ENCODE data around the gene TRAF2.

TRAF2 gene

DNA sequence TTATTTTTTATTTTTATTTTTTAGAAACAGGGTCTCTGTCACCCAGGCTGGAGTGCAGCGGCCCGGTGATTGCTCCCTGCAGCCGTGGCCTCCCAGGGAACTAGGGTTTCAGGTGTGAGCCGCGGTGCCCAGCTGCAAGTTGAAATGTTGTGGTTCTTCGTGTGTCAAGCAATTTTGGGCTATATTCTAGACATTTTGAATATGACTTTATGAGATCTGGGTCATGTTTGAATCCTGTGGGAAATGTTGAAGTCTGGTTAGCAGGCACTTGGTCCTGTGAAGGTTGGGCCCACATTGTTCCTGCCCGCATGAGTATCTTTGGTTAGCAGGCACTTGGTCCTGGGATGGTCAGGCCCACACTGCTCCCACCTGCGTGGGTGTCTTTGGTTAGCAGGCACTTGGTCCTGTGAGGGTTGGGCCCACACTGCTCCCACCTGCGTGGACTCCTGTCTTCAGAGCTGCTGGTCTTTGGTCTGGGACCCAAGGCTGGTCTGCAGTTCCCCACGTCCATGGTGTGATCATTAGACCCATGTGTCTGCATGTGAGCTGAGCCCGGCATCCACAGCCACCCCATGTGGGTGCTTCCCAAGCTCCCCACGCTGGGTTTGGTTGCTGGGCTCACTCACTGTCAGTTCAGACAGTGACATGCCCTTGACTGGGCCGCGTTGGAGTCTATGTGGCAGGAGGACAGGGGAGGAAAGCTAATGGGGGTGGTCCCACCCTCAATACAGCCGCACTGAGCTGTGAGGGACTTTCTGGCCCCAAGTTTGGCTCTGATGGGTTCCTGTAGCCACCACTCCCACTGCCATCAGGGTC lies 51.1 kb downstream of the TRAF2 start:
- no peak for DNase-seq (ENCODE audit: low read depth)

DNA sequence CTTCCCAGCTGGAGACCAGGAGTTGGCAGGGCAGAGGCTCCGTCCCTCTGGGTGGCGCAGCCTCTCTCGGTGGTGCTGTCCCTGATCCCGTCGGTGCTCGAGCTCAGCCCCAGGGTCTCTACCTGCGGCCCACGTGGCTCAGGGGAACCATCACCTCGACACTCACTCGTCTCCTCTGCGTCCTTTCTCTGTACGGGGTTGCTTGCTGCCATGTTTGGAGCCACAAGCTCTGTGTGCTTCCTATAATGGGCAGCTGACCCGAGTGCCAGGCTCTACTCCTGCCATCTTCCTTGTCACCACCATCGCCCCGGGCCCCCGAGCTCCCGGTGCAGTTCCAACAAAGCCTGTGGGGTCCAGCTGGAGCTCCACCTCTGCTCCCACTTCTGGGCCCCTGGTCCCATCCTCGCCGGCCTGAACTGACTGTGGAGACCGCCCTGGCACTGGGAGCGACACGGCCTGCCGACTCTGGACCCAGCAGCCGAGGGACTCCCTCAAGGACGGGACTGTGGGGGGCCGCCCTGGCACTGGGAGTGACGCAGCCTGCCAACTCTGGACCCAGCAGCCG lies 53.2 kb downstream of the TRAF2 start:
- no peak for DNase-seq (ENCODE audit: low read depth)

DNA sequence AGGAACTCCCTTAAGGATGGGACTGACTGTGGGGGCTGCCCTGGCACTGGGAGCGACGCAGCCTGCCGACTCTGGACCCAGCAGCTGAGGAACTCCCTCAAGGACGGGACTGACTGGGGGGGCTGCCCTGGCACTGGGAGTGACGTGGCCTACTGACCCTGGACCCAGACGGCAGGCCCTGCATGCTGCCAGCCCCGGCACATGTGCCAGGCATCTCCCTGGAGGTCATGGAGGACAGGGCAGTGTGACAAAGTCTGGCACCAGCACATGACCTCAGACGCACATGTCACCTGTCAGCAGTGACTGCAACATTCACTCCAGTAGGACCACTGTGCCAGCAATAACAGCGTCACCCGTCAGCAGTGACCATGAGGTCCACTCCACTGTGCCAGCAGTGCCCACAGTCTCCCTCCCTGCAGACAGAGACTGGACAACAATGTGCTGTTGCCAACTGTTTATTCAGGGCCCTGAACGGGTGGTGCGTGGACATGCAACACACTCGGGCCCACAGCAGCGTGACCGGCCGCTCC lies 53.7 kb downstream of the TRAF2 start:
- DNase-seq (ENCODE audit: low read depth), result no peak

DNA sequence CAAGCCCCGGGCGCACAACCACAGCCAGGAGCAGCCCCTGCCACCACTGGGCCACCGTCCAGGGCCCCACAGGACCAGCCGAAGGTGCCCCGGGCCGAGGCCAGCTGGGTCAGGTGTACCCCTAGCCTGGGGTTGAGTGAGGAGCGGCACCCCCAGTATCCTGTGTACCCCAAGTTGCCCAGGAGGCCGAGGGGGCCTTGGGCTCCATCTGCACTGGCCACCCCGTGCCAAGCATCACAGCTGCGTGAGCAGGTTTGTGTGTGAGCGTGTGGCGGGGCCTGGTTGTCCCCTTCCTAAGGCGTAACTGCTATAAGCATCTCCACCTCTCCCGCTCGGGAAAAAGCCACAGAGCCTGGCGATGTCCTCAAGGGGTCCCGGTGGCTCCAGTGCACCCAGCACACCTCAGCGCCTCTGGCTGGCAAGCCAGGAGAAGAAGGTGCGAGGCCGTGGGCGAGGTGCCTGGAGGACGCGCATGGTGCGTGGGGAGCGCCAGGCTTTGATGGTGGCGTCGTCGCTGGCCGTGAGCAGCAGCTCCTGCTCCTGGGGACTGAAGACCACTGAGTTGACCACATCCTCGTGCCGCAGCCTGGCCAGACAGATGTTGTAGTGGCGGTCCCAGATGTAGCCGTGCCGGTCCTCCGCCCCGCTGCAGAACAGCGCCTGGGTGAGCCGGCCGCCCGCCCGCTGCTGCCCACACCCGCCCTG lies 54.4 kb downstream of the TRAF2 start:
- DNase-seq (ENCODE audit: low read depth), result no peak

DNA sequence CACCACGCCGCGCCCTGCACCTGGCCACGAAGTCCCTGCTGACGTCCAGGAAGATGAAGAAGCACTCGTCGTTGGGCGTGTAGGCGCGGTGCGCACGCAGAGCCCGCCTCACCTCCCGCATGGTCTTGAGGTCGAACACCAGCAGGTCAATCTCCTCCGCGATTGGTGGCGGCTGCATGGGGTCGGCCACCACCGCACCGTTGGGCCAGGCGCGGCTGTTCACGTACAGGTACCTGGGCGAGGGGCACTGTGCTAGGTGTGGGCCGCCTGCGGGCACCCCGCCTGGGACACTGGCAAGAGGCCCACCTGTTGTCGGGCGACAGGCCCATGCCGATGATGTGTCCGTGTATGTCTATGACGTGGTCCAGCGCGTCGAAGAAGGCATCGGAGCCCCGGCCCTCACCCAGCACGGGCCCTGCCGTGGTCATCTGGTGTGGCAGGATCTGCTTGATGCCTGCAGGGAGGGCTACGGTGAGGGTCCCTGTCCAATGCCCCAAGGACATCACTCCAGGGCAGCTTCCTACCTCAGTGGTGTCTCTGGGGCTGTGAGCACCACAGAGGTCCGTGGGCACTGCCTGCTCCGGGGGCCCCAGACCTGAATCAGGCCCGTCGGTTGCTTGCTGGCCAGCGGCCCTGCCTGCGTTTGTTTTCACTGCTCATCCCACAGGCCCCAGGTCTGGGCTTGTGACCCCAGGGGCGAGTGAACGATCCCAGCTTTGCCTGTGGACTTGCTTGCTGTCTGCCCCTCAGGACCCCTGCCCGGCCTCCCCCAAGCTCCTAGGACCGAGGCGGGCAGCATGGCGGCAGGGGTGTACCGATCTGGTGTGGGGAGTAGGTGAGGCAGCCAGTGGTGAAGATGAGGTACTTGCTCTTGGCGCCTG lies 55.2 kb downstream of the TRAF2 start:
- DNase-seq (ENCODE audit: low read depth), result no peak

DNA sequence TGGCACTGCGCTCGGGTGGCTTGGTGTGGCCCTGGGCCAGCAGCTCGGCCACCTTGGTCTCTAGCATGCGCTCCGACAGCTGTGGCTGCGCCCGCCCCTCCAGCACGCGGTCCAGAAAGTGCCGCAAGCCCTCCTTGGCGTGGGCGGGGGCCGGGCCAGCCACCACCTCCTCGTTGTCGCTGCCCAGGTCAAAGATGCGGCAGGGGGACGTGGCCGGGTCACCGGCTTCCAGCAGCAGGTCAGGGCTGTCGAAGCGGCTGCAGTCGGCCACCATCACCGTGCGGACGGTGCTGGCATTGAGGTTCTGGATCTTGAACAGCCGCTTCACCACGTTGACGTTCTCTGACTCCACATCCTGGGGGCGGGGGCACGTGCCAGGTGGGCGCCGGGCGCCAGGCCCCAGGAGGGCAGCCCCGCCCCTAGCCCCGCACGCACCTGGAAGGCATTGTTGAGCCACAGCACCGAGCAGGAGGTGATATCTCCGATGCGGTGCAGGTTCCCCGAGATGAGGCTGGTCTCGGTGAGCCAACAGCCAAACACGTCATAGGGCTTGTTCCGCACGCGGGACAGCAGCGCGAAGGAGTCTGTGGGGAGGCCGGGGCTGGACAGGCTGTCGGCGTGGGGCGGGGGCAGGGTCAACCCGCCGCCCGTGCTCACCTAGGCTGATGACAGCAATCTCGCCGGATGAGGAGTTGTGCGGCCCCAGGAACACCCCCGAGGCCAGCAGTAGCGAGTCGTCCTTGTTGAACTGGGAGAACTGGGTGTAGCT lies 56.0 kb downstream of the TRAF2 start:
- no peak for DNase-seq (ENCODE audit: low read depth)

DNA sequence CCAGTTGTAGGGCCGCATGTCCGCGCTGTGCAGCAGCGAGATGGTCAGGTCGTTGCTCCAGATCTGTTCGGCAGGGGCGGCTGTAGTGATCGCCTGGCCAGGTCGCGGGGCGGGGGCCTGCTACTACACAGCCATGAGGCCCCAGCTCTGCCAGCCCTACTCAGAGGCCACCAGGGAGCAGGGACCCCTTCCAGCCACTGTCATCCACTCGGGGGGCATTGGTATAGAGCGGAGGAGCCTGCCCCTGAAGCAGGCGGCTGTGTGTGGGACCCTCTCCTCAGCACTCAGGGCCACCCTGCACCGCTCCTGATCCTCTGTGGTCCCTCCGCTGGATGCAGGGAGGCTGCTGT lies 56.5 kb downstream of the TRAF2 start:
- DNase-seq (ENCODE audit: low read depth), result no peak

DNA sequence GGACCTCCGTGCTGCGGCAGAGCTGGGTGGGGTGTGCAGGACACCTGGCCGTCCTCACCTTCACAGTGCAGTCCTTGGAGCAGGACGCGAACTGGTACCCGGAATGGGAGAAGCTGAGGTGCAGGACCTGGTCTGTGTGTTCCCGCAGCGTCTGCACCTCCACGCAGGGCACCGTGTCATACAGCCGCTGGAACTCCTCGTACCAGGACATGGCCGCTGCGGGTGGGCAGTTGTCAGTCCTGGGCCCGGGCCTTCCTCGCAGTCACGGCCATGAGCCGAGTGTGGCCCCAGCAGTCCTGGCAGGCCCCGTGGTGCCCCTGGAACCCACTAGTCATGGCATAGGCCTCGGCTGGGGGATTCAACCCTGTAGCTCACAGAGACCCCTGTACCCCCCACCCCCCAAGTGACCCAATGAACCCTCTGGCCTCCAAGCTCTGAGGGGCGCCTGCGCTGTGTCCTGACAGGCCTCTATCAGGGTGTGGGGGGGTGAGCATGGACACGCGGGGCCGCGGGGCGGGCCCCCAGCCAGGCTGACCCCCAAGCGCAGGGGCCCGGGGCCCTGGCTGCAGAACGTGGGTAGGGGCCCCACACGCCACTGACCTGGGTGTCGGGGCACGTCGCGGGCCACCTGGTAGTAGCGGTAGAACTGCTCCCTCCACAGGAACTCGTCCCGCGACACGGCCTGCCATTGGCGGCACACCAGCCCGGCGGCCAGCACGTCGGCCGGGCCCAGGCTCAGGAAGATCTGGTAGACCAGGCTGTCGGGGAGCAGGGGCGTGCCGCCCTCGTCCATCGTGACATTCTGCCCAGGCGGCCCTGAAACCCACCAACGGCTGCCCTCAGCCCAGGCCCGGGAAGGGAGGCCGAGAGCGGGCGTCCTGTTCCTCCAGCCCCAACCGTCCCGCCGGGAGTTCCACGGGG lies 57.2 kb downstream of the TRAF2 start:
- no peak for DNase-seq (ENCODE audit: low read depth)

DNA sequence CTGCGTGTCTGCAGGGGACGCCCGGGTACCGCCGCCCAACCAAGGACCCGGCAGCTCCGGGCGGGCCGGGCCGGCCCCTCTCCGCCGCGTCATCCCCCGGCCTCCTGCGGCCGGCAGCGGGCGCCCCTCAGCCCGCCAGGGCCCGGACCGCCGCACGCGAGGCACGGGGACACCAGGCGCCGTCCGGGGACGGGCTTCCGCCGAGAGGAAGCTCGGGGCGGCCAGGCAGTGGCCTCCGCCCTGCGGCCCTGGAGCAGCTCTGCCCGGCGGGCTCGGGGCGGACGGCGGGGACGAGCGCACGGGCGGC lies 57.8 kb downstream of the TRAF2 start:
- no peak for DNase-seq (ENCODE audit: low read depth)

DNA sequence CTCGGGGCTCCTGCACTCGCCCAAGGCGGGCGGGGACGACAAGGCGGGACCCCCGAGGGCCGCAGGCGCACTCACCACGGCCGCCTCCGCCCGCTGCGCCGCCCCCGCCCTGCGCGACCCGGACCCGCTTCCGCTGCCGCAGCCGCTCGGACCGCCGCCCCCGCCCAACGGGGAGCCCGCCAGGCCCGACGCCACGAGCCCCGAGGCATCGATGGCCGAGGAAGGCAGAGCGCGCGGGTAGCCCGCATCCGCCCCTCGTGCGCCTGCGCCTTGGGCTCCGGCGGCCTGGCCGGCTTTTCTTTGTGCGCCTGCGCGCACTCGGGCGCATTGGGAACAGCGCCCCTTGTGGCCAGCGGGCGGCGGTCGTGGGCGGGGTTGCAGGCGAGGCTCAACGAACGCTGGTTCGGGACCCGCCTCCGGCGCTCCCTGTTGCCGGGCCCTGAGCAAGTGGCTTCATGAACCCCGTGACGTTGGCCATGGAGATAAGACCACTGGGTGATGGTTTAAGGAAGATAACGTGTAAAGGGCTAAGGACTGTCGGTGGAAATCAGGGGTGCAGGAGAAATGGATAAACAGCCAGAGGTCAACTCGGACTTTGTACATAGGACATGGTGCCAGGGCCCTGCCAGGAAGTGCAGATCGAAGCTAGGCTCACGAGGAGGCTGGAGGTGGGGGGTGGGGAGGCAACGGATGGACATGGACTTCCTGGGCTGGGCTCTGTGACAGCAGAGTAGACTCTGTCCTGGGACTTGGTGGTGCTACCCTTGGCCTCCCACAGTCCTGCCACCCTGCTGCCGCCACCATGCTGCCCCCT lies 58.4 kb downstream of the TRAF2 start, which contains the start of the genes C8G and FBXW5:
Gene C8G, plus strand, starts transcription at position 725 of the 814 bp plus-strand sequence. Its CDS starts 78 bp downstream, at position 803.
Gene FBXW5, minus strand, starts transcription at position 220 of the 814 bp plus-strand sequence. CDS start 655 bp downstream, outside the sequence.
- peak; percentile 94 for DNase-seq (ENCODE audit: low read depth)

DNA sequence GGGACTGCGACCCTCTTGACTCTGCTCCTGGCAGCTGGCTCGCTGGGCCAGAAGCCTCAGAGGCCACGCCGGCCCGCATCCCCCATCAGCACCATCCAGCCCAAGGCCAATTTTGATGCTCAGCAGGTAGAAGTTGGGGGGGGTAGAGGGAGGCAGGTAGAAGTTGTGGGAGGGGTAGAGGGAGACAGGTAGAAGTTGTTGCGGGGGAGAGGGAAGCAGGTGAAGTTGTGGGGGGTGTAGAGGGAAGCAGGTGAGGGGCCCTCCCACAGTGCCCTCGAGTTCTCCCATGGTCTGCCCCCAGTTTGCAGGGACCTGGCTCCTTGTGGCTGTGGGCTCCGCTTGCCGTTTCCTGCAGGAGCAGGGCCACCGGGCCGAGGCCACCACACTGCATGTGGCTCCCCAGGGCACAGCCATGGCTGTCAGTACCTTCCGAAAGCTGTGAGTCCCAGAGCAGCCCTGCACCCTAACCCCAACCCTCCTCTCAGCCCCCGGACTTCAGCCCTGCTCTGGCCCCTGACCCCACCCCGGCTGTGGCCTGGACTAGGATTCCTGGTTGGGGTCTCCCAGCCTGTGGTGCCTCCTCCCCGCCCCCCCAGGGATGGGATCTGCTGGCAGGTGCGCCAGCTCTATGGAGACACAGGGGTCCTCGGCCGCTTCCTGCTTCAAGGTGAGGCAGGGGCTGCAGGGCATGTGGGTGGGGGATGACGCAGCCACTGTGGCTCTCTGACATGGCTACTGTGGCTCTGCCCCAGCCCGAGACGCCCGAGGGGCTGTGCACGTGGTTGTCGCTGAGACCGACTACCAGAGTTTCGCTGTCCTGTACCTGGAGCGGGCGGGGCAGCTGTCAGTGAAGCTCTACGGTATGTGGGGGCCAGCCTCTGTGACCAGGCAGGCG lies 59.3 kb downstream of the TRAF2 start:
- DNase-seq (ENCODE audit: low read depth), result no peak

DNA sequence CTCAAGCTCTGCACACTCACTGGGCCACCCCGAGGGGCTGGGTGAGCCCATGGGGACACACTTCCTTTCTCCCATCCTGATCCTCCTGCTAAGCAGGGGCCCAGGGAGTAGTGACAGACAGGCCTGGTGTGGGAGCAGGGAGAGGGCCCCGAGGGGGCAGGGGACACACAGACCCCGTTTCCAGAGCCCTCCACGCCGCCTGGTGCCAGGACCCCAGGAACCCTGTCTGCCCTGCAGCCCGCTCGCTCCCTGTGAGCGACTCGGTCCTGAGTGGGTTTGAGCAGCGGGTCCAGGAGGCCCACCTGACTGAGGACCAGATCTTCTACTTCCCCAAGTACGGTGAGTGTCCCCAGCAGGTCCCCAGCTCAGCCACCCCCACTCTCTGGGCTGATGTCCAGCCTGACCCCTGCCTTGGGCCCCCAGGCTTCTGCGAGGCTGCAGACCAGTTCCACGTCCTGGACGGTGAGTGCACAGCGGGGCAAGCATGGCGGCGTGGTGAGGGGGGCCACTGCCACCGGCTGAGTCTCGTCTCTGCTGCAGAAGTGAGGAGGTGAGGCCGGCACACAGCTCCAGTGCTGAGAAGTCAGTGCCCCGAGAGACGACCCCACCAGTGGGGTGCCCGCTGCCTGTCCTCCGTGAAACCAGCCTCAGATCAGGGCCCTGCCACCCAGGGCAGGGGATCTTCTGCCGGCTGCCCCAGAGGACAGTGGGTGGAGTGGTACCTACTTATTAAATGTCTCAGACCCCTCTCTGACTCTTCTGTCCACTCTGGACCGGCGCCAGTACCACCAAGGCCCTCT lies 60.1 kb downstream of the TRAF2 start:
- DNase-seq (ENCODE audit: low read depth), result no peak

DNA sequence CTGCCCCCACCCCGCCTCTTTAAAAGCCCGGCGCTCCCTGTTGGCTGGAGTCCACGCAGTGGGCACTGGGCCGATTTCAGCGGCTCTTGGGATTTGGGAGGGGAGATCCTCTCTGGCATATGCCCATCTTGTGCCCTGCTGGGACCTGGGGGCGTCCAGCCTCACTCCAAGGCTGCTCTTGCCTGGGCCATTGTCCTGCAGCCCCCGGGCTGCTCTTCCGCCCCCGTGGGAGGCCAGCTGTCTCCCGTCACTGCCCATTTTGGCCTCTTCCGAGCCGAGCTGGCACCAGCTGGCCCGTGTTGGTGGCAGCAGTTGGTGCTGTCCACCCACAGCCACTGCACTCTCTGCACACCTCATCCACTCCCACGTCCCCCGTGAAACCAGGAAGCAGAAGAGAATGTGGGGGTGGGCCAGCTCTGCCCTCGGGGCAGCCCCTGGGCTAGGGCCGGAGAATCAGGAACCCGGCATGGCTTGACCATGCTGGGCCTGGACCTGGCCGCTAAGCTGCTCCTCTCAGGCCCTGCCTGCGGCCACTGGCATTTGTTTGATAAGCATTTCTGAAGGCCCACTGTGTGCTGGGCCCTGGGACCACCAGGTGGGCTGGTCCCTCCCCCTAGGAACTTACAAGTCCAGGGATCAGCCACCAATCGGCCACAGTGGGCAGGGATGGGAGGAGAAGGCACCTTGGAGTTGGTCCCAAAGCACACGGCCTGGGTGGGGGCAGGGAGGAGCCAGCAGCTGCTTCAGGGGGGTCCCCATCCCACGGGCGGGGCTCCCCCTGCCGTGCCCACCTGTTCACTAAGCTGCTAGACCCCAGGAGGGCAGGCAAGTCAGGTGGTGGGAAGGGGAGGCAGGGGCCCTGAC lies 60.9 kb downstream of the TRAF2 start:
- DNase-seq (ENCODE audit: low read depth), result no peak

DNA sequence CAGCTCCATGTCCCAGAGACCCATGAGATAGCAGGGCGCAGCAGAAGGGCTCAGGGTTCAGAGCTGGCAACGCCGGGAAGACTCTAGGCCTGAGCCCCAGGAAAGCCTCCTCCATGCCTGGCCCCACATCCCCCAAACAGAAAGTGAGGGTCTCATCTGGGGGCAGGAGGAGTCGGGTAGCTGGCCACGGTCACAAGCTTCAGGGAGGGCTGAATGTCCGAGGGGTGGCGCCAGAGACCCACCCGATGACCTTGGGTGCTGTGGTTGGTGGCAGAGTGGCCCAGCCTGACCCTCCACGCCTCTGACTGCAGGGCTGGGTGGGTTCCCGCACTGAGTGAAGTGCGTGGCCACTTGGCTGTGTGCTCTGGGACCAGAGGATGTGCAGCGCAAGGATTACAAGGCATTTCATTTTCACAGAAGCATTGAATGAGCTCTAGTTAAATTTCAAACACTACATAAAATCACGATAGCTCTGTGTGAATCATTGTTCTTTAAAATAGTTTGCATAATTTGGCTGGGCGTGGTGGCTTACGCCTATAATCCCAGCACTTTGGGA lies 61.7 kb downstream of the TRAF2 start:
- DNase-seq (ENCODE audit: low read depth), result no peak

DNA sequence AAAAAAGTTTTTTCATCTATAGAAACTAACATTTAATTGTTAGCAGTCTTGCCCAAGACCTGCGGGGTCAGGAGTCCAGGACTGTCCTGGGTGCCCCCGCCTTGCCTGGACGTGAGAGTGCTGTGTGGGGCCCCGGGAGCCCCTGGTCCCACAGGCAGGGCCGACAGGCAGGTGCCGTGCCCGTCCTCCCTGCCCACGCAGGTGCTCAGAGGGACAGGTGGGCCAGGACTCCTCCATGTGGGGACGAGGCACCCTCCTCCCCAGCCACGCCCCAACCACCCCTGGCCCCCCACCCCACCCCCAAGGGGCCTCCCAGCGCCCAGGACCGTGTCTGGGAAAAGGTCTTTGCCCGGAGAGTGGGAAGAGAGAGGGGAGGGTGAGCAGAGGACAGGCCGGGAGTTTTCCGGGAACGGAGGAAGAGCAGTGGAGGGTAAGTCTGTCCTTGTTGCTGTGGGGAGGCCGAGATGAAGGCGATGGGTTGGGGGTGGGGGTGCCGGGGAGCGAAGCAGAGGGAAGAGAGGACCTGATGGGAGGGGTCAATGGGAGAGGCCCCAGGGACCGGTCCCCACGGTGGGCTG lies 63.0 kb downstream of the TRAF2 start:
- no peak for DNase-seq (ENCODE audit: low read depth)
